Vagina (tissue), 2 donors: ENCODE data around the gene MAGI3.

Experiments used
- POLR2A ChIP-seq, 2 donors: fragments of 450-650 bp; IDR thresholded peaks; one replicate each; pipeline ENCODE4 v1.6.1; 2017; ENCODE audit warnings: antibody characterized with exemption in 2 of 2, mild to moderate bottlenecking in 2 of 2, moderate library complexity in 2 of 2
- POLR2AphosphoS5 ChIP-seq, 2 donors: sonication (generic); formaldehyde crosslinking; IDR thresholded peaks; one replicate each; pipeline ENCODE4 v1.9.0; 2017; ENCODE audit warnings: antibody characterized with exemption in 2 of 2, mild to moderate bottlenecking in 2 of 2, low read depth in 1 of 2; ENCODE audit not compliant: insufficient read depth in 1 of 2

DNA sequence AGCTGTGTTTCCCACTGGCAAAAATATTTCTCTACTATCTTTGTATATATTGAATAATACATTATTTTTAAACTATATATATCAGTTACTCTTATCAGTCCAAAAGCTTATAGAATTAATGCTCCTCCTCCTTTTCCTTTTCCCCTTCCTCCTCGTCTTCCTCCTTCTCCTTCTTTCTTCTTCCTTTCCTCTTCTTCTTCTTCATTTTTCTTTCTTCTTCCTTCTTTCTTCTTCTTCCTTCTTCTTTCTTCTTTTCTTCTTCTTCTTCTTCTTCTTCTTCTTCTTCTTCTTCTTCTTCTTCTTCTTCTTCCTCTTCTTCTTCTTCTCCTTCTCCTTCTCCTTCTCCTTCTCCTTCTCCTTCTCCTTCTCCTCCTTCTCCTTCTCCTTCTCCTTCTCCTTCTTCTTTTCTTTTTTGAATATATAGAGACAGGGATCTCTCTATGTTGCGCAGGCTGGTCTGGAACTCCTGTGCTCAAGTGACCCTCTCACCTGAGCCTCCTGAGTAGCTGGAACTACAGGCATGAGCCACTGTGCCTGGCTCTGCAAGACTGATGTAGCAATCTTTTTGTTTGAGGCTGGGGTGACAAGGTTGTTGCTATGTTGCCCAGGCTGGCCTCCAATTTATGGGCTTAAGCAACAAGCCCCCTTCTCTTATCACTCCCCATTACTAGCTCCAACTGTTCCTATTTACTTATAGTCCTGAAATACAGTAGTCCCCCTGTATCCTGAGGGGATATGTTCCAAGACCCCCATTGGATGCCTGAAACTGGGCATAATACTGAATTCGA is 47.4 kb downstream of the MAGI3 start:
- TF ChIP-seq POLR2A (IDR thresholded peaks at IDR 0.05), result no peak
- no peak for TF ChIP-seq POLR2AphosphoS5 (IDR thresholded peaks at IDR 0.05; ENCODE audit: insufficient read depth in 1 of 2, low read depth in 1 of 2)
